Testis (tissue), 2 donors: Measurements from ENCODE around the gene ZBTB7B.

Source experiments
- POLR2A ChIP-seq: fragments of 450-650 bp; IDR thresholded peaks from one replicate; pipeline ENCODE4 v1.6.1; 2017; ENCODE audit warnings: antibody characterized with exemption, mild to moderate bottlenecking, moderate library complexity
- TF ChIP-seq, protein P1 (sequence below), 3 experiments: fragments of 450-650 bp in 2 of 3; fragments of 200-600 bp in 1 of 3; sonication (generic) in 1 of 3; IDR thresholded peaks; one replicate each; pipeline ENCODE4 v1.5.1; 2016 to 2019; ENCODE audit warnings: antibody characterized with exemption in 3 of 3, mild to moderate bottlenecking in 2 of 3, moderate library complexity in 1 of 3

DNA sequence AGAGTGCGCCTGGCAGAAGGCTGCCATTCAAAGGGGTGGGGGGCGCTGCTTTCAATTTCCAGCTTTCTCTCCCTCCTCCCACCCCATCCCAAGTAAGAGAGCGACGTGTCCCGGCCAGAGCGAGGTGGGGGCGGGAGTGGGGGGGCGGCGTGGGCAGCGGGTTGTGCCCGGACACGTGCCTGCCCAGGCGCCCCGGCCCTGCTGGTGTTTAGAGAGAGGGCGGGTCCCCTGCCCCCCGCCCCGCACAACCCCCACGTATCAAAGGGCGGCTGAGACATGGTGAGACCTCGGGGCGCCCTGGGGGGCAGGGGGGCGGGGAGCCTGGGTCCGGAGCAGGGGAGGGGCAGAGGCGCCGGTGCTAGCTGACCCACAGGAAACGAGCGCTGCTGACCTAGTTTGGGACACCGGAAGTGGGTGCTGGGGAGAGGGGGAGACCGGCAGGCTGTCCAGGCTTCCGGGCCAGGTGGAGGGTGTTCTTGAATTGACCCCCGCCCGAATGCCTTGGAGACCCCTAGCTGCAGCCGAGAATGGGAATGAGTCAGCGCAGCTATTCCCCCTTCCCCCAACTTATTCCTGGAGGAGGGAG is 1.3 kb downstream of the ZBTB7B start:
- TF ChIP-seq, protein P1, sequence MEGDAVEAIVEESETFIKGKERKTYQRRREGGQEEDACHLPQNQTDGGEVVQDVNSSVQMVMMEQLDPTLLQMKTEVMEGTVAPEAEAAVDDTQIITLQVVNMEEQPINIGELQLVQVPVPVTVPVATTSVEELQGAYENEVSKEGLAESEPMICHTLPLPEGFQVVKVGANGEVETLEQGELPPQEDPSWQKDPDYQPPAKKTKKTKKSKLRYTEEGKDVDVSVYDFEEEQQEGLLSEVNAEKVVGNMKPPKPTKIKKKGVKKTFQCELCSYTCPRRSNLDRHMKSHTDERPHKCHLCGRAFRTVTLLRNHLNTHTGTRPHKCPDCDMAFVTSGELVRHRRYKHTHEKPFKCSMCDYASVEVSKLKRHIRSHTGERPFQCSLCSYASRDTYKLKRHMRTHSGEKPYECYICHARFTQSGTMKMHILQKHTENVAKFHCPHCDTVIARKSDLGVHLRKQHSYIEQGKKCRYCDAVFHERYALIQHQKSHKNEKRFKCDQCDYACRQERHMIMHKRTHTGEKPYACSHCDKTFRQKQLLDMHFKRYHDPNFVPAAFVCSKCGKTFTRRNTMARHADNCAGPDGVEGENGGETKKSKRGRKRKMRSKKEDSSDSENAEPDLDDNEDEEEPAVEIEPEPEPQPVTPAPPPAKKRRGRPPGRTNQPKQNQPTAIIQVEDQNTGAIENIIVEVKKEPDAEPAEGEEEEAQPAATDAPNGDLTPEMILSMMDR (IDR thresholded peaks at IDR 0.05), result no peak
- no peak for TF ChIP-seq POLR2A
